Coronary artery (tissue), 2 donors: ENCODE measurements around the gene LRRC14B.
"Not testable (repeated sequence)": the region's sequence is repeated elsewhere in the genome, so short reads cannot be mapped to it uniquely, and the experiment has no call there.

ENCODE experiments used
- DNase-seq: peaks from one replicate; pipeline ENCODE4 v3.0.0-alpha.2; 2017; ENCODE audit warnings: low spot score
- H3K27ac ChIP-seq, 2 donors: fragments of 200-600 bp; sonication (generic); one replicate each; pipeline ENCODE4 v1.5.1; 2016 to 2019
- H3K4me3 ChIP-seq: fragments of 200-600 bp; sonication (generic); 2 replicates; pipeline ENCODE4 v1.5.1; 2016; ENCODE audit warnings: mild to moderate bottlenecking, moderate library complexity
- TF ChIP-seq, protein P1 (sequence below): fragments of 200-600 bp; sonication (generic); IDR thresholded peaks from one replicate; pipeline ENCODE4 v1.5.1; 2019; ENCODE audit warnings: antibody characterized with exemption

The LRRC14B gene

DNA sequence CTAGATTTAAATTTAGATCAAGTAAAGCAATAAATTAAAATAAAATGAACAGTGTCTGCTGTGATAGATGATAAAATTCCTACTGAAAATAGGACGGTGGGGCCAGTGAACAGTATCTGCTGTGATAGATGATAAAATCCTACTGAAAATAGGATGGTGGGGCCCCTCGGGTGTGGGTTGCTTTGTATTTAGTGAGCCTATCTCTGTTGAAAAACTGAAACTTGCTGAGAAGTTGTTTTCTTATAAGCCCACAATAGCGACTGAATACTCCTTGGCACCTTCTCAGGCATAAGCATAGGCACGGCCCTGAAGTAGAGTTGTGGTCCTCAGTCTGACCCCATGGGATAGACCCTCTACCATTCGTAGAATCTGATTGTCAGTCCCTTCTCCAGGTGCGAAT lies 32.5 kb downstream of the LRRC14B start:
- no peak overlapping the region for H3K4me3 ChIP-seq
- H3K27ac ChIP-seq, result no peak overlapping the region
- no peak for DNase-seq
- TF ChIP-seq, protein P1, sequence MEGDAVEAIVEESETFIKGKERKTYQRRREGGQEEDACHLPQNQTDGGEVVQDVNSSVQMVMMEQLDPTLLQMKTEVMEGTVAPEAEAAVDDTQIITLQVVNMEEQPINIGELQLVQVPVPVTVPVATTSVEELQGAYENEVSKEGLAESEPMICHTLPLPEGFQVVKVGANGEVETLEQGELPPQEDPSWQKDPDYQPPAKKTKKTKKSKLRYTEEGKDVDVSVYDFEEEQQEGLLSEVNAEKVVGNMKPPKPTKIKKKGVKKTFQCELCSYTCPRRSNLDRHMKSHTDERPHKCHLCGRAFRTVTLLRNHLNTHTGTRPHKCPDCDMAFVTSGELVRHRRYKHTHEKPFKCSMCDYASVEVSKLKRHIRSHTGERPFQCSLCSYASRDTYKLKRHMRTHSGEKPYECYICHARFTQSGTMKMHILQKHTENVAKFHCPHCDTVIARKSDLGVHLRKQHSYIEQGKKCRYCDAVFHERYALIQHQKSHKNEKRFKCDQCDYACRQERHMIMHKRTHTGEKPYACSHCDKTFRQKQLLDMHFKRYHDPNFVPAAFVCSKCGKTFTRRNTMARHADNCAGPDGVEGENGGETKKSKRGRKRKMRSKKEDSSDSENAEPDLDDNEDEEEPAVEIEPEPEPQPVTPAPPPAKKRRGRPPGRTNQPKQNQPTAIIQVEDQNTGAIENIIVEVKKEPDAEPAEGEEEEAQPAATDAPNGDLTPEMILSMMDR, result no peak

DNA sequence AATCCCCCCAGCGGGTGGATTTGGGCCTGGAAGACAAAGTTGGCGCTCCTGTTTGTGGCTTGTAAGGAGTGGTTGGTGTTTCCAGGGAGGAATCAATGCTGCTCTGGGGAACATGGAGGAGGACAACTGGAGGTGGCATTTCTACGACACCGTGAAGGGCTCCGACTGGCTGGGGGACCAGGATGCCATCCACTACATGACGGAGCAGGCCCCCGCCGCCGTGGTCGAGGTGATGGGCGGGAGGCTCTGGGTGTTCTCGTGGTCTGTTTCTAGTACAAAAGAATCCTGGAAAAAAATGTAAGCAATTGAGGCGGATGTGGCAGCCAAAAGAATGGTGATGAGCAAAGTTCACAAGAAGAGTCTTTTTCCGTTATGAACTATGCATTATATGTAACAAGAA lies 34.0 kb downstream of the LRRC14B start:
- Histone ChIP-seq H3K4me3 (no peak overlapping the region), H3K27ac (no peak overlapping the region)
- DNase-seq, result no peak
- TF ChIP-seq, protein P1, result no peak

DNA sequence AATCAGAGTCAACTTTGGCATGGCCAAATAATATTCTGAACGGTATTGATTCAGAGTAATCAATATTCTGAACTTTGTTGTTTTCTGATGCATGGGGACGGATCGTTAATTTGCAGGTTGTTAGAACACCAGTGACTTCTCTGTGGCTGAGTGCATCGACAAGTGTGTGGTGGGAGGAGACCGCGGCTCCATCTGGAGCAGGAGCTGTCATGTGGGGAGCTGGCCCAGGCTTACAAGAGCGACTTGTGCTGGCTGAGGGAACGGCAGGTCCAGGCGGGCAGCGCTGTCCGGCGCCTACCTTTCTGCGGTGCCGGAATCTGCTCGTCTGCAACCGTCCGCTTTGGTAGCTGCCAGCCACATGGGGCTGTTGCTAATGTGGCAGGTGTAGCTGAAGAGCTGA lies 36.1 kb downstream of the LRRC14B start:
- not testable (repeated sequence) for H3K4me3 ChIP-seq, H3K27ac ChIP-seq, DNase-seq

DNA sequence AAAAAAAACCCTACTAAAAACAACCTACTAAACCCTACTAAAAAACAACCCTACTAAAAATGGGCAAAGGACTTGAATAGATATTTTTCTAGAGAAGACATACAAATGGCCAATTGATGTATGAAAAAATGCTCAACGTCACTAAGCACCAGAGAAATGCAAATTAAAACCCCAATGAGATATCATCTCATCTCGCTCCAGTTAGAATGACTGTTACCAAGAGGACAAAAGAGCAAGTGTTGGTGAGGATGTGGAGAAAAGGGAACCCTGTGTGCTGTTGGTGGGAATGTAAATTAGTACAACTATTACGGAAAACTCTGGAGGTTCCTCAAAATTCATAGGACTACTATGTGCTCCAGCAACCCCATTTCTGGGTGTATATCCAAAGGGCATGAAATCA lies 37.6 kb downstream of the LRRC14B start:
- Histone ChIP-seq H3K4me3 (no peak overlapping the region), H3K27ac (no peak overlapping the region)
- DNase-seq, result no peak
- TF ChIP-seq, protein P1, result no peak

DNA sequence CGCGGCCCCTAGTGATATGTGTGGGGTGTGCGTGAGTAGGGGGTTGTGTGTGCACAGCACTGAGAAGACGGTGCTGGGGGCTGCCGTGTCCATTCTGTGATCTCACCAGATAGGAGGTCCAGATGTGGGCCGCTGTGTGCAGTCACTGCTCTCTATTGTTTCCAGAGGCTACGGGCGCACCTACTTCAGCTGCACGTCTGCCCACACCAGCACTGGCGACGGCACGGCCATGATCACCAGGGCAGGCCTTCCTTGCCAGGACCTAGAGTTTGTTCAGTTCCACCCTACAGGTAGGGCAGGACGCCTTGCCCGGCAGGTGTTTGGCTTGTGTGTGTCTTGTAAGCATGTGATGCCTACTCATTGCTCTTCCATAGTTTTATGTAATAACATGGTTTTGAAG lies 39.4 kb downstream of the LRRC14B start:
- Histone ChIP-seq H3K4me3 (no peak overlapping the region), H3K27ac (no peak overlapping the region)
- TF ChIP-seq, protein P1, result no peak
- no peak for DNase-seq

DNA sequence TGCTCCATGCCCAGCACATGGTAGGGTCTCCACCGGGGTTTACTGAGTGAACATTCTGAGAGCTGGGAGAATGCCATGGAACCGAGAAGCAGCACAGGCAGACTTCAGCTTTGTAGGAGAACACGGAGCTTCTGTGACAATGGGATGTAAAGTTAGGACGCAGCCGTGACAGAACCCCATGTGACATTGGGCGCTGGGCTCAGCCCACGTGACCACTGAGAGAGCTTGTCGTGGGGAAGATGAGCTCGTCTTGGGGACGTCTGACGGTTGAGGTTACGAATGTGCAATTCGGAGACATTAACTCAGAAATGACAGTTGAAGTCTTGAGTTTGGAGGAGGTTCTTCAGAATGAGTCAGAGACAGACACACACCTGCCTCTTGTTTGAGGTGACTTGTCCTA lies 40.4 kb downstream of the LRRC14B start:
- no peak overlapping the region for H3K4me3 ChIP-seq
- no peak for DNase-seq
- H3K27ac ChIP-seq, result no peak overlapping the region
- TF ChIP-seq, protein P1, result no peak

DNA sequence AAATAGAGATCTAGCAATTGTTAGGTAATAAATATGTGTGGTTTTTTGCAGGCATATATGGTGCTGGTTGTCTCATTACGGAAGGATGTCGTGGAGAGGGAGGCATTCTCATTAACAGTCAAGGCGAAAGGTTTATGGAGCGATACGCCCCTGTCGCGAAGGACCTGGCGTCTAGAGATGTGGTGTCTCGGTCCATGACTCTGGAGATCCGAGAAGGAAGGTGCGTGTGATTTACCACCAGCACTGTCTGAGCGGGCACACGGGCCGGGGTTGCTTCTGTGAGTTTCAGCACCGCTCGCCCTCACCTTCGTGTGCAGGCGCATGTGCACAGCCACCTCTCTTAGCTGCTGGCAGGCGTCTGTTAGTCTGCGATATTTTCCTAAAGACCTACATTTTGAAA lies 42.1 kb downstream of the LRRC14B start:
- H3K27ac ChIP-seq, DNase-seq, H3K4me3 ChIP-seq: not testable (repeated sequence)

DNA sequence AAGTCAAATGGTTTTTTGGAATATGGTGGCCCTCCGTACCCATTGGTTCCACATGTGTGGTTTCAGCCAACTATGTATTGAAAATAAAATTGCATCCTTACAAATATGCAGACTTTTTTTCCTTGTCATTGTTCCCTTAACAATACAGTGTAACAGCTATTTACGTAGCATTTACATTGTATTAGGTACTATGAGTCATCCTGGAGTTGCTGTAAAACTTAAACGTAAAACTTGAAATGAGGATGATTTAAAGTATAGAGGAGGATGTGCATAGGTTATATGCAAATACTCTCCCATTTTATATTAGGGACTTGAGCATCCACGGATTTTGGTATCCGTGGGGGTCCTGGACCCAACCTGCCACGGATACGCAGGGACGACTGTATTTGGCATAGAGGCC lies 43.2 kb downstream of the LRRC14B start:
- no peak overlapping the region for H3K27ac ChIP-seq
- no peak for DNase-seq
- H3K4me3 ChIP-seq, result no peak overlapping the region
- TF ChIP-seq, protein P1, result no peak

DNA sequence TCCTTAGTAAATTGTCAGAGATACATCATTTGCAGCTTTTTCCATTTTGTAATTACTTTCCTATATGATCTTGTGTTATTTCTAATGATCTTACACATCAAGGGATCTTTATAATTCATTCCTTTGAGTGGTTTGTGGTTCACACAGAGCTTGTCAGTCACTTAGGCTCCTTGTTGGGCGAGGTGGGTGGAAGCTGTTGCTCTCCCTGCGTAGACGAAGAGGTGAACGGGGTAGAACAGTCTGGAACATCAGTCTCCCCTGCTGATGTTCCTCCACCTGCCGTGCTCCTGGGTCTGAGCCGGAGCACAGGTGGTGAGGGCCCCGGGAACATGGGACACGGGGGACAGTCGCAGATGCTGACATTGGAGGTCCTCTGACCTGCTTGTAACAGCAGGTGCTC lies 44.2 kb downstream of the LRRC14B start:
- H3K4me3 ChIP-seq, DNase-seq: not testable (repeated sequence)

DNA sequence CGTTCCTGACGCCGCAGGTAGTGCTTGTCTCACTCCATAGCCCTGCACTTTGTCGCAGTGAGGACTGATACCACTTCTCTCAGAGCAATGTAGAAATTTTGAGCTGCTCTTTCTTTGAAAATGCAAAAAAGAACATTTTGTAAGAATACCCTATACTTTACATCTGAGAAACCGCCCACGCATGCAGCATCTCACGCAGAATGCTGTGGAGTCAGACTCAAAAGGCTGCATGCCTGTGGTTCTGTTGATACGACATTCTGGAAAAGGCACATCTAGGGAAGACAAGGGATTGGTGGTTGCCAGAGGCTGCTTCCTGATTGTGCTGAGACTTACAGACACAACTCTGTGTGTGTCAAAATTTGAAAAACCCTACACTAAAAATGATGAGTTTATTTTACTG lies 46.6 kb downstream of the LRRC14B start:
- not testable (repeated sequence) for DNase-seq, H3K4me3 ChIP-seq, H3K27ac ChIP-seq

More for the DNA sequence above, 44.2 kb downstream of the LRRC14B start:
- not testable (repeated sequence) for H3K27ac ChIP-seq

DNA sequence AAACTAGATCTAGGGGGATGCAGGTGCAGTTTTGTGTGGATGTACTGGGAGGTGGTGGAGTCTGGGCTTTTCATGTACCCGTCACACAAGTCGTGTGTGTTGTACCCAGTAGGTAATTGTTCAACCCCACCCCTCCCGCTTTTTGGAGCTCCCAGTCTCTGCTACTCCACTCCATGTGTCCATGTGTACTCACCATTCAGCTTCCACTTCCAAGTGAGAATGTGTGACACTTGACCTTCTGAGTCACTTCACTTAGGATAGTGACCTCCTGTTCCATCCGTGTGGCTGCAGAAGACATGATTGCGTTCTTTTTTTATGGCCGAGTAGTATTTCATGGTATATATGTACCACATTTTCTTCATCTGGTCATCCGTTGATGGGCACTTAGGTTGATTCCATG lies 49.3 kb downstream of the LRRC14B start:
- H3K27ac ChIP-seq, H3K4me3 ChIP-seq: not testable (repeated sequence)

DNA sequence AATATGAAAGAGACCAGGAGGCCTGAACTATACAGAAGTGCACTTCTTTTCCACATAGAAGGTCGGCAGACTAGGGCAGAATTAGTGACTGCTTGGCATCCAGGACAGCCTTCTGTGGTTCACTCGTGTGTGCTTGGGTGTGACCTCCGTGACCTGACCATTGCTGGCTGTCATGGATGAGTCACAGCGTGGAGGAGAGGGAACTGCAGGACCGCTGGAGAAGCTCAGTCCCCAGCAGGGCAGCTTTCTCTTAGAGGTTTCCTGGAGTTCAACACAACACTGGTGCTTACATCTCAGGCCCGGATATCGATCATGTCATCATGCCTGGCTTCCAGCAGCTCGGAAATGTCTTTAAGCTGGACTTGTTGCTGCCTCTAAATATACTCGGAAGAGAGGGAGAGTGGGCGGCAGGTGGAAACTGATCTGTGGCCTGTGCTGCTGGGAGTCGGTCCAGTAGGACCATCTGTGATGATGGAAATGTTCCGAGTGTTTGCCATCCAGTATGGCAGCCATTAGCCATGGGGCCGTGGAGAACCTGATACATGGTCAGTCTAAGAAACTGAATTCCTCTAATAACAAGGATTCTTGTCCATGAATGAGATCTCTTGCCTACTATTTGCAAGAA lies 49.9 kb downstream of the LRRC14B start:
- not testable (repeated sequence) for H3K4me3 ChIP-seq, H3K27ac ChIP-seq, DNase-seq

More for the DNA sequence above, 49.3 kb downstream of the LRRC14B start:
- not testable (repeated sequence) for DNase-seq
